Measurements from ENCODE around the gene KLHDC8A.
"Not testable (repeated sequence)": the region's sequence is repeated elsewhere in the genome, so short reads cannot be mapped to it uniquely, and the experiment has no call there.

KLHDC8A gene

GRCh38 chr1:205371871-205372660 lies 15.3 kb upstream of the KLHDC8A start:
- no peak for DNase-seq (ENCODE audit: low read depth)

GRCh38 chr1:205370780-205371179 lies 14.1 kb upstream of the KLHDC8A start:
- DNase-seq (ENCODE audit: low read depth) = no peak

GRCh38 chr1:205369701-205370123 lies 13.0 kb upstream of the KLHDC8A start:
- no peak for DNase-seq (ENCODE audit: low read depth)

GRCh38 chr1:205368478-205368877 lies 11.8 kb upstream of the KLHDC8A start:
- DNase-seq (ENCODE audit: low read depth) = no peak

- DNase-seq (ENCODE audit: low read depth) = no peak
Observed at GRCh38 chr1:205365945-205366463, 9.3 kb upstream of the KLHDC8A start.

GRCh38 chr1:205365086-205365485 lies 8.4 kb upstream of the KLHDC8A start:
- not testable (repeated sequence) for DNase-seq (ENCODE audit: low read depth)

GRCh38 chr1:205360891-205361290 lies 4.2 kb upstream of the KLHDC8A start:
- no peak for DNase-seq (ENCODE audit: low read depth)

- DNase-seq (ENCODE audit: low read depth) = no peak
Observed at GRCh38 chr1:205359771-205360565, 3.2 kb upstream of the KLHDC8A start.

GRCh38 chr1:205358579-205358978 lies 1.9 kb upstream of the KLHDC8A start:
- no peak for DNase-seq (ENCODE audit: low read depth)

GRCh38 chr1:205357567-205357966 lies 845 bp upstream of the KLHDC8A start:
- no peak for DNase-seq (ENCODE audit: low read depth)

- no peak for DNase-seq (ENCODE audit: low read depth)
Observed at GRCh38 chr1:205355075-205355453, 1.7 kb downstream of the KLHDC8A start.

GRCh38 chr1:205354259-205355074 lies 2.3 kb downstream of the KLHDC8A start:
- DNase-seq (ENCODE audit: low read depth) = peak; percentile 25

- no peak for DNase-seq (ENCODE audit: low read depth)
Observed at GRCh38 chr1:205353612-205354011, 3.1 kb downstream of the KLHDC8A start.

GRCh38 chr1:205353191-205353590 lies 3.5 kb downstream of the KLHDC8A start:
- DNase-seq (ENCODE audit: low read depth) = no peak

- DNase-seq (ENCODE audit: low read depth) = no peak
Observed at GRCh38 chr1:205351984-205352713, 4.6 kb downstream of the KLHDC8A start.

- no peak for DNase-seq (ENCODE audit: low read depth)
Observed at GRCh38 chr1:205350691-205351141, 6.0 kb downstream of the KLHDC8A start.

- DNase-seq (ENCODE audit: low read depth) = no peak
Observed at GRCh38 chr1:205350124-205350523, 6.6 kb downstream of the KLHDC8A start.

GRCh38 chr1:205348554-205349487 lies 7.9 kb downstream of the KLHDC8A start:
- DNase-seq (ENCODE audit: low read depth) = no peak

GRCh38 chr1:205346956-205347574 lies 9.7 kb downstream of the KLHDC8A start:
- DNase-seq (ENCODE audit: low read depth) = no peak

GRCh38 chr1:205345761-205346160 lies 11.0 kb downstream of the KLHDC8A start:
- no peak for DNase-seq (ENCODE audit: low read depth)
